ENCODE results near the gene SMAP1.
"Not testable (repeated sequence)": the region's sequence is repeated elsewhere in the genome, so short reads cannot be mapped to it uniquely, and the experiment has no call there.

Gene SMAP1

GRCh38 chr6:70734979-70735378 is 67.3 kb downstream of the SMAP1 start:
- DNase-seq (ENCODE audit: low read depth), result no peak
- no peak for TF ChIP-seq MAX (IDR thresholded peaks at IDR 0.05; ENCODE audit: low read depth, low read length)
- TF ChIP-seq MYC (IDR thresholded peaks at IDR 0.05; ENCODE audit: low read depth, low read length), result no peak
- TF ChIP-seq POLR2A (IDR thresholded peaks at IDR 0.05; ENCODE audit: extremely low read depth, insufficient read length), result no peak
- TF ChIP-seq, protein P1, sequence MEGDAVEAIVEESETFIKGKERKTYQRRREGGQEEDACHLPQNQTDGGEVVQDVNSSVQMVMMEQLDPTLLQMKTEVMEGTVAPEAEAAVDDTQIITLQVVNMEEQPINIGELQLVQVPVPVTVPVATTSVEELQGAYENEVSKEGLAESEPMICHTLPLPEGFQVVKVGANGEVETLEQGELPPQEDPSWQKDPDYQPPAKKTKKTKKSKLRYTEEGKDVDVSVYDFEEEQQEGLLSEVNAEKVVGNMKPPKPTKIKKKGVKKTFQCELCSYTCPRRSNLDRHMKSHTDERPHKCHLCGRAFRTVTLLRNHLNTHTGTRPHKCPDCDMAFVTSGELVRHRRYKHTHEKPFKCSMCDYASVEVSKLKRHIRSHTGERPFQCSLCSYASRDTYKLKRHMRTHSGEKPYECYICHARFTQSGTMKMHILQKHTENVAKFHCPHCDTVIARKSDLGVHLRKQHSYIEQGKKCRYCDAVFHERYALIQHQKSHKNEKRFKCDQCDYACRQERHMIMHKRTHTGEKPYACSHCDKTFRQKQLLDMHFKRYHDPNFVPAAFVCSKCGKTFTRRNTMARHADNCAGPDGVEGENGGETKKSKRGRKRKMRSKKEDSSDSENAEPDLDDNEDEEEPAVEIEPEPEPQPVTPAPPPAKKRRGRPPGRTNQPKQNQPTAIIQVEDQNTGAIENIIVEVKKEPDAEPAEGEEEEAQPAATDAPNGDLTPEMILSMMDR (IDR thresholded peaks at IDR 0.05; ENCODE audit: low read depth, low read length), result no peak
- no peak overlapping the region for H3K4me3 ChIP-seq (ENCODE audit: low read depth, low read length)

- no peak overlapping the region for H3K4me3 ChIP-seq (ENCODE audit: low read depth, low read length)
- no peak for DNase-seq (ENCODE audit: low read depth)
- TF ChIP-seq, protein P1 (IDR thresholded peaks at IDR 0.05; ENCODE audit: low read depth, low read length), result no peak
- TF ChIP-seq POLR2A (IDR thresholded peaks at IDR 0.05; ENCODE audit: extremely low read depth, insufficient read length) (no peak), MAX (IDR thresholded peaks at IDR 0.05; ENCODE audit: low read depth, low read length) (no peak), MYC (IDR thresholded peaks at IDR 0.05; ENCODE audit: low read depth, low read length) (no peak)
Observed at GRCh38 chr6:70735513-70735912, 67.8 kb downstream of the SMAP1 start.

GRCh38 chr6:70738028-70738427 is 70.3 kb downstream of the SMAP1 start:
- no peak overlapping the region for H3K4me3 ChIP-seq (ENCODE audit: low read depth, low read length)
- no peak for DNase-seq (ENCODE audit: low read depth)
- TF ChIP-seq, protein P1 (IDR thresholded peaks at IDR 0.05; ENCODE audit: low read depth, low read length), result no peak

DNA sequence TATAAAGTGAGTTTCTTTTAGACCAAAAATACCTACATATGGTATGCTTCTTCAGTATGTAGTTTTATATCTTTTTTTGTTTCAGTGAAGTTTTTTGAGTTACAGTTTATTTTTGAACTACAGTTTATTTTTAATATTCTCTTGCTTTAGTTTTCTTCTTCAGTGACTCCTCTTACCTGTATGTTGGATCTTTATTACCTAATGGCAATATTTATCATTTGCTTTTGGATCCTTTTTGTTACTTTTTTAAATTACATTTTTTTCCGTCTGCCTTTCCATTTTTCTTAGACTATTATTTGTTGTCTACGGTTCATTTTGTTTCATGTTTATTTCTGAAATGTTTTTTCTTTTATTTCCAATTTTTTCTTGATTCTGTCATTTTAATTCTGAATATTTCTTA is 71.9 kb downstream of the SMAP1 start:
- no peak for DNase-seq (ENCODE audit: low read depth)
- no peak overlapping the region for H3K4me3 ChIP-seq (ENCODE audit: low read depth, low read length)
- TF ChIP-seq POLR2A (IDR thresholded peaks at IDR 0.05; ENCODE audit: extremely low read depth, insufficient read length), result no peak
- no peak for TF ChIP-seq MAX (IDR thresholded peaks at IDR 0.05; ENCODE audit: low read depth, low read length)
- TF ChIP-seq, protein P1 (IDR thresholded peaks at IDR 0.05; ENCODE audit: low read depth, low read length), result no peak
- no peak for TF ChIP-seq MYC (IDR thresholded peaks at IDR 0.05; ENCODE audit: low read depth, low read length)

DNA sequence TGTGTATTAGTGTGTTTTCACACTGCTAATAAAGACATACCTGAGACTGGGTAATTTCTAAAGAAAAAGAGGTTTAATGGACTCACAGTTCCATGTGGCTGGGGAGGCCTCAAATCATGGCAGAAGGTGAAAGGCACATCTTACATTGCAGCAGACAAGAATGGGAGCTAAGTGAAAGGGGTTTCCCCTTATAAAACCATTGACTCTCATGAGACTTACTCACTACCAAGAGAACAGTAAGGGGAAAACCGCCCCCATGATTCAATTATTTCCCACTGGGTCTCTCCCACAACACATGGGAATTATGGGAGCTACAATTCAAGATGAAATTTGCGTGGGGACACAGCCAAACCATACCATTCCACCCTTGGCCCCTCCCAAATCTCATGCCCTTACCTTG is 73.1 kb downstream of the SMAP1 start:
- not testable (repeated sequence) for H3K4me3 ChIP-seq (ENCODE audit: low read depth, low read length); DNase-seq (ENCODE audit: low read depth)

DNA sequence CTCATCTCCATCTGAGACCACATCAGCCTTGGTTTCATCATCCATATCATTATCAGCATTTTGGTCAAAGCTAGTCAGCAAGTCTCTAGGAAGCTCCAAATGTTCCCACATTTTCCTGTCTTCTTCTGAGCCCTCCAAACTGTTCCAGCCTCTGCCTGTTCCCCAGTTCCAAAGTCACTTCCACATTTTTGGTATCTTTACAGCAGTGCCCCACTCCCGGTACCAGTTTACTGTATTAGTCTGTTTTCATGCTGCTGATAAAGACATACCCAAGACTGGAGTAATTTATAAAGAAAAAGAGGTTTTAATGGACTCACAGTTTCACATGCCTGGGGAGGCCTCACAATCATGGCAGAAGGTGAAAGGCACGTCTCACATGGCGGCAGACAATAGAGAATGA is 74.8 kb downstream of the SMAP1 start:
- not testable (repeated sequence) for H3K4me3 ChIP-seq (ENCODE audit: low read depth, low read length); DNase-seq (ENCODE audit: low read depth)

- no peak overlapping the region for H3K4me3 ChIP-seq (ENCODE audit: low read depth, low read length)
- TF ChIP-seq POLR2A (IDR thresholded peaks at IDR 0.05; ENCODE audit: extremely low read depth, insufficient read length), result no peak
- TF ChIP-seq, protein P1 (IDR thresholded peaks at IDR 0.05; ENCODE audit: low read depth, low read length), result no peak
- TF ChIP-seq MYC (IDR thresholded peaks at IDR 0.05; ENCODE audit: low read depth, low read length), result no peak
- TF ChIP-seq MAX (IDR thresholded peaks at IDR 0.05; ENCODE audit: low read depth, low read length), result no peak
Observed at GRCh38 chr6:70753870-70754380, 86.2 kb downstream of the SMAP1 start.

More at GRCh38 chr6:70753870-70754380, 86.2 kb downstream of the SMAP1 start:
- DNase-seq (ENCODE audit: low read depth), result no peak

Measured in NB4 (cell line).